Measurements from ENCODE around the gene TRUB2. TPM values are rescaled to one million over a fixed set of nuclear protein-coding genes. Genes with fewer than 3 reads are reported as not detected.
A peak's percentile ranks its signal among the peaks of the same experiment; 100 is the strongest.

The TRUB2 gene
- total RNA-seq, 1 experiment from 2014 or later: 33.2 TPM

DNA sequence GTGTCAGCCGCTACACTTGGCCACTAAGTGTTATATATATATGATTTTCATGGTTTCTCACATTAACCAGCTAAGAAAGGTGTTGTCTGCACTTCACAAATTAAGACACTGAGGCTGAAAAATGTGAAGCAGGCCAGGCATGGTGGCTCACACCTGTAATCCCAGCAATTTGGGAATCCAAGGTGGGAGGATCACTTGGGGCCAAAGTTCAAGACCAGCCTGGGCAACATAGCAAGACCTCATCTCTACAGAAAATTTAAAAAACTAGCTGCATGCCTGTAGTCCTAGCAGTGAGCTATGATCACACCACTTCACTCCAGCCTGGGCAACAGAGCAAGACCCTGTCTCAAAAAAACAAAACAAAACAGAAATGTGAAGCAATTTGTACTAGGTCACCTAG is 2.2 kb upstream of the TRUB2 start:
- DNase-seq (ENCODE audit: low spot score) (no peak), ATAC-seq (no peak)
- Mint-ChIP-seq H3K9me3 (no peaks in the 10 kb centered on the region), H3K27ac (no peak overlapping the region), H3K4me3 (peak overlapping the region; percentile 88), H3K4me1 (0 out of 2 replicates have a peak, but pooled peaks cover 8% of the 10 kb centered on the region), H3K27me3 (ENCODE audit: low read depth) (no peaks in the 10 kb centered on the region), H3K36me3 (peaks cover 6% of the 10 kb centered on the region; the same call in 1 of the 2 replicates)
- no peak for TF ChIP-seq FOXJ3 (CRISPR knock-in tag; IDR thresholded peaks at IDR 0.05; ENCODE audit: borderline replicate concordance)
- no peak for TF ChIP-seq STAT6 (CRISPR knock-in tag; conservative IDR thresholded peaks at IDR 0.05; ENCODE audit: low read depth)
- TF ChIP-seq ATF3 (CRISPR knock-in tag; conservative IDR thresholded peaks at IDR 0.05): no peak
- TF ChIP-seq ZNF423 (CRISPR knock-in tag; IDR thresholded peaks at IDR 0.05): no peak
- TF ChIP-seq ZNF671 (CRISPR knock-in tag; IDR thresholded peaks at IDR 0.05): no peak
- TF ChIP-seq CREB1 (CRISPR knock-in tag; IDR thresholded peaks at IDR 0.05): no peak
- ChIA-PET CTCF (interaction anchor here (1.3 kb wide), 1 partner anchor 17 kb away, joined by 7 read pairs; no protein-coding TSS in a partner anchor), POLR2A (no interaction called here)

GRCh38 chr9:128323791-128324190 is 1.5 kb upstream of the TRUB2 start:
- CTCF ChIA-PET: no interaction called here
- H3K27me3 Mint-ChIP-seq (ENCODE audit: low read depth): no peaks in the 10 kb centered on the region
- TF ChIP-seq ZNF396 (CRISPR knock-in tag; IDR thresholded peaks at IDR 0.05; ENCODE audit: borderline replicate concordance) (no peak), TEAD1 (CRISPR knock-in tag; IDR thresholded peaks at IDR 0.05) (no peak), ATF1 (CRISPR knock-in tag; IDR thresholded peaks at IDR 0.05) (no peak), MXD4 (CRISPR knock-in tag; IDR thresholded peaks at IDR 0.05; ENCODE audit: borderline replicate concordance) (no peak), CREB1 (CRISPR knock-in tag; IDR thresholded peaks at IDR 0.05) (no peak), ZBTB21 (CRISPR knock-in tag; IDR thresholded peaks at IDR 0.05; ENCODE audit: borderline replicate concordance) (no peak), NFATC4 (CRISPR knock-in tag; IDR thresholded peaks at IDR 0.05) (no peak), NFYB (CRISPR knock-in tag; conservative IDR thresholded peaks at IDR 0.05; ENCODE audit: low read depth) (no peak), RELA (CRISPR knock-in tag; IDR thresholded peaks at IDR 0.05; ENCODE audit: borderline replicate concordance) (no peak), STAT6 (CRISPR knock-in tag; conservative IDR thresholded peaks at IDR 0.05; ENCODE audit: low read depth) (no peak)
- TF ChIP-seq, protein P1, sequence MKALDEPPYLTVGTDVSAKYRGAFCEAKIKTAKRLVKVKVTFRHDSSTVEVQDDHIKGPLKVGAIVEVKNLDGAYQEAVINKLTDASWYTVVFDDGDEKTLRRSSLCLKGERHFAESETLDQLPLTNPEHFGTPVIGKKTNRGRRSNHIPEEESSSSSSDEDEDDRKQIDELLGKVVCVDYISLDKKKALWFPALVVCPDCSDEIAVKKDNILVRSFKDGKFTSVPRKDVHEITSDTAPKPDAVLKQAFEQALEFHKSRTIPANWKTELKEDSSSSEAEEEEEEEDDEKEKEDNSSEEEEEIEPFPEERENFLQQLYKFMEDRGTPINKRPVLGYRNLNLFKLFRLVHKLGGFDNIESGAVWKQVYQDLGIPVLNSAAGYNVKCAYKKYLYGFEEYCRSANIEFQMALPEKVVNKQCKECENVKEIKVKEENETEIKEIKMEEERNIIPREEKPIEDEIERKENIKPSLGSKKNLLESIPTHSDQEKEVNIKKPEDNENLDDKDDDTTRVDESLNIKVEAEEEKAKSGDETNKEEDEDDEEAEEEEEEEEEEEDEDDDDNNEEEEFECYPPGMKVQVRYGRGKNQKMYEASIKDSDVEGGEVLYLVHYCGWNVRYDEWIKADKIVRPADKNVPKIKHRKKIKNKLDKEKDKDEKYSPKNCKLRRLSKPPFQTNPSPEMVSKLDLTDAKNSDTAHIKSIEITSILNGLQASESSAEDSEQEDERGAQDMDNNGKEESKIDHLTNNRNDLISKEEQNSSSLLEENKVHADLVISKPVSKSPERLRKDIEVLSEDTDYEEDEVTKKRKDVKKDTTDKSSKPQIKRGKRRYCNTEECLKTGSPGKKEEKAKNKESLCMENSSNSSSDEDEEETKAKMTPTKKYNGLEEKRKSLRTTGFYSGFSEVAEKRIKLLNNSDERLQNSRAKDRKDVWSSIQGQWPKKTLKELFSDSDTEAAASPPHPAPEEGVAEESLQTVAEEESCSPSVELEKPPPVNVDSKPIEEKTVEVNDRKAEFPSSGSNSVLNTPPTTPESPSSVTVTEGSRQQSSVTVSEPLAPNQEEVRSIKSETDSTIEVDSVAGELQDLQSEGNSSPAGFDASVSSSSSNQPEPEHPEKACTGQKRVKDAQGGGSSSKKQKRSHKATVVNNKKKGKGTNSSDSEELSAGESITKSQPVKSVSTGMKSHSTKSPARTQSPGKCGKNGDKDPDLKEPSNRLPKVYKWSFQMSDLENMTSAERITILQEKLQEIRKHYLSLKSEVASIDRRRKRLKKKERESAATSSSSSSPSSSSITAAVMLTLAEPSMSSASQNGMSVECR (CRISPR knock-in tag; IDR thresholded peaks at IDR 0.05; ENCODE audit: borderline replicate concordance): no peak
- TF ChIP-seq, protein P2, sequence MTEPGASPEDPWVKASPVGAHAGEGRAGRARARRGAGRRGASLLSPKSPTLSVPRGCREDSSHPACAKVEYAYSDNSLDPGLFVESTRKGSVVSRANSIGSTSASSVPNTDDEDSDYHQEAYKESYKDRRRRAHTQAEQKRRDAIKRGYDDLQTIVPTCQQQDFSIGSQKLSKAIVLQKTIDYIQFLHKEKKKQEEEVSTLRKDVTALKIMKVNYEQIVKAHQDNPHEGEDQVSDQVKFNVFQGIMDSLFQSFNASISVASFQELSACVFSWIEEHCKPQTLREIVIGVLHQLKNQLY (CRISPR knock-in tag; IDR thresholded peaks at IDR 0.05): no peak
- TF ChIP-seq, protein P3, sequence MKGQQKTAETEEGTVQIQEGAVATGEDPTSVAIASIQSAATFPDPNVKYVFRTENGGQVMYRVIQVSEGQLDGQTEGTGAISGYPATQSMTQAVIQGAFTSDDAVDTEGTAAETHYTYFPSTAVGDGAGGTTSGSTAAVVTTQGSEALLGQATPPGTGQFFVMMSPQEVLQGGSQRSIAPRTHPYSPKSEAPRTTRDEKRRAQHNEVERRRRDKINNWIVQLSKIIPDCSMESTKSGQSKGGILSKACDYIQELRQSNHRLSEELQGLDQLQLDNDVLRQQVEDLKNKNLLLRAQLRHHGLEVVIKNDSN (CRISPR knock-in tag; IDR thresholded peaks at IDR 0.05): no peak
- TF ChIP-seq, protein P4, sequence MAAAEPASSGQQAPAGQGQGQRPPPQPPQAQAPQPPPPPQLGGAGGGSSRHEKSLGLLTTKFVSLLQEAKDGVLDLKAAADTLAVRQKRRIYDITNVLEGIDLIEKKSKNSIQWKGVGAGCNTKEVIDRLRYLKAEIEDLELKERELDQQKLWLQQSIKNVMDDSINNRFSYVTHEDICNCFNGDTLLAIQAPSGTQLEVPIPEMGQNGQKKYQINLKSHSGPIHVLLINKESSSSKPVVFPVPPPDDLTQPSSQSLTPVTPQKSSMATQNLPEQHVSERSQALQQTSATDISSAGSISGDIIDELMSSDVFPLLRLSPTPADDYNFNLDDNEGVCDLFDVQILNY (CRISPR knock-in tag; IDR thresholded peaks at IDR 0.05): no peak
- TF ChIP-seq, protein P5, sequence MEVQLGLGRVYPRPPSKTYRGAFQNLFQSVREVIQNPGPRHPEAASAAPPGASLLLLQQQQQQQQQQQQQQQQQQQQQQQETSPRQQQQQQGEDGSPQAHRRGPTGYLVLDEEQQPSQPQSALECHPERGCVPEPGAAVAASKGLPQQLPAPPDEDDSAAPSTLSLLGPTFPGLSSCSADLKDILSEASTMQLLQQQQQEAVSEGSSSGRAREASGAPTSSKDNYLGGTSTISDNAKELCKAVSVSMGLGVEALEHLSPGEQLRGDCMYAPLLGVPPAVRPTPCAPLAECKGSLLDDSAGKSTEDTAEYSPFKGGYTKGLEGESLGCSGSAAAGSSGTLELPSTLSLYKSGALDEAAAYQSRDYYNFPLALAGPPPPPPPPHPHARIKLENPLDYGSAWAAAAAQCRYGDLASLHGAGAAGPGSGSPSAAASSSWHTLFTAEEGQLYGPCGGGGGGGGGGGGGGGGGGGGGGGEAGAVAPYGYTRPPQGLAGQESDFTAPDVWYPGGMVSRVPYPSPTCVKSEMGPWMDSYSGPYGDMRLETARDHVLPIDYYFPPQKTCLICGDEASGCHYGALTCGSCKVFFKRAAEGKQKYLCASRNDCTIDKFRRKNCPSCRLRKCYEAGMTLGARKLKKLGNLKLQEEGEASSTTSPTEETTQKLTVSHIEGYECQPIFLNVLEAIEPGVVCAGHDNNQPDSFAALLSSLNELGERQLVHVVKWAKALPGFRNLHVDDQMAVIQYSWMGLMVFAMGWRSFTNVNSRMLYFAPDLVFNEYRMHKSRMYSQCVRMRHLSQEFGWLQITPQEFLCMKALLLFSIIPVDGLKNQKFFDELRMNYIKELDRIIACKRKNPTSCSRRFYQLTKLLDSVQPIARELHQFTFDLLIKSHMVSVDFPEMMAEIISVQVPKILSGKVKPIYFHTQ (CRISPR knock-in tag; IDR thresholded peaks at IDR 0.05): no peak

More at GRCh38 chr9:128323791-128324190, 1.5 kb upstream of the TRUB2 start:
- Mint-ChIP-seq H3K4me3 (peak overlapping the region; percentile 88), H3K4me1 (0 out of 2 replicates have a peak, but pooled peaks cover 8% of the 10 kb centered on the region), H3K9me3 (no peaks in the 10 kb centered on the region), H3K27ac (no peak overlapping the region), H3K36me3 (peaks cover 6% of the 10 kb centered on the region; the same call in 1 of the 2 replicates)
- POLR2A ChIA-PET: no interaction called here
- no peak for ATAC-seq
- DNase-seq (ENCODE audit: low spot score): no peak
